ENCODE measurements around the gene TUBGCP3.
"Not testable (repeated sequence)": the region's sequence is repeated elsewhere in the genome, so short reads cannot be mapped to it uniquely, and the experiment has no call there.

The TUBGCP3 gene
- 29.4 to 36.6 (median 29.7) reads per million in 3 donors for total RNA-seq

GRCh38 chr13:112587764-112588489 is at the start of gene TUBGCP3:
Gene TUBGCP3, minus strand, starts transcription at chr13:112588153. Its CDS starts 173 bp downstream, at chr13:112587980.
- Histone ChIP-seq H3K9me3 (ENCODE audit: control insufficient read depth, low read length) (no peaks in the 10 kb centered on the region), H3K4me3 (ENCODE audit: insufficient read depth, low read depth, low read length, poor library complexity, severe bottlenecking) (peak within 1 kb of the TSS; percentile 97), H3K36me3 (ENCODE audit: control insufficient read depth, insufficient read depth, low read length) (no peaks in the 10 kb centered on the region), H3K4me1 (ENCODE audit: control insufficient read depth, insufficient read depth, low read length, poor library complexity, severe bottlenecking) (peaks cover 7% of the 10 kb centered on the region), H3K27ac (ENCODE audit: insufficient read depth, low read length, poor library complexity, severe bottlenecking) (peak within 1 kb of the TSS; percentile 68), H3K27me3 (replicated peaks; ENCODE audit: control insufficient read depth, insufficient read depth, low read length, poor library complexity, severe bottlenecking) (no peaks in the 10 kb centered on the region)
- peak; percentile 53 to 61 (median 61) for DNase-seq

GRCh38 chr13:112637017-112637801 is 49.3 kb upstream of the TUBGCP3 start:
- Histone ChIP-seq H3K4me3 (ENCODE audit: insufficient read depth, low read depth, low read length, poor library complexity, severe bottlenecking) (no peak overlapping the region), H3K4me1 (ENCODE audit: control insufficient read depth, insufficient read depth, low read length, poor library complexity, severe bottlenecking) (no peaks in the 10 kb centered on the region), H3K9me3 (ENCODE audit: control insufficient read depth, low read length) (no peaks in the 10 kb centered on the region), H3K27me3 (replicated peaks; ENCODE audit: control insufficient read depth, insufficient read depth, low read length, poor library complexity, severe bottlenecking) (no peaks in the 10 kb centered on the region), H3K36me3 (ENCODE audit: control insufficient read depth, insufficient read depth, low read length) (no peaks in the 10 kb centered on the region), H3K27ac (ENCODE audit: insufficient read depth, low read length, poor library complexity, severe bottlenecking) (no peak overlapping the region)
- DNase-seq = no peak

- DNase-seq = no peak
- no peak overlapping the region for H3K4me3 ChIP-seq (ENCODE audit: insufficient read depth, low read depth, low read length, poor library complexity, severe bottlenecking)
- H3K9me3 ChIP-seq (ENCODE audit: control insufficient read depth, low read length) = no peaks in the 10 kb centered on the region
- H3K36me3 ChIP-seq (ENCODE audit: control insufficient read depth, insufficient read depth, low read length) = no peaks in the 10 kb centered on the region
- H3K27me3 ChIP-seq (replicated peaks; ENCODE audit: control insufficient read depth, insufficient read depth, low read length, poor library complexity, severe bottlenecking) = no peaks in the 10 kb centered on the region
- no peaks in the 10 kb centered on the region for H3K4me1 ChIP-seq (ENCODE audit: control insufficient read depth, insufficient read depth, low read length, poor library complexity, severe bottlenecking)
- H3K27ac ChIP-seq (ENCODE audit: insufficient read depth, low read length, poor library complexity, severe bottlenecking) = no peak overlapping the region
Observed at GRCh38 chr13:112636401-112636975, 48.5 kb upstream of the TUBGCP3 start.

GRCh38 chr13:112635323-112635722 is 47.4 kb upstream of the TUBGCP3 start:
- no peak for DNase-seq
- H3K9me3 ChIP-seq (ENCODE audit: control insufficient read depth, low read length) = no peaks in the 10 kb centered on the region
- no peaks in the 10 kb centered on the region for H3K27me3 ChIP-seq (replicated peaks; ENCODE audit: control insufficient read depth, insufficient read depth, low read length, poor library complexity, severe bottlenecking)
- H3K36me3 ChIP-seq (ENCODE audit: control insufficient read depth, insufficient read depth, low read length) = no peaks in the 10 kb centered on the region
- no peak overlapping the region for H3K4me3 ChIP-seq (ENCODE audit: insufficient read depth, low read depth, low read length, poor library complexity, severe bottlenecking)
- no peak overlapping the region for H3K27ac ChIP-seq (ENCODE audit: insufficient read depth, low read length, poor library complexity, severe bottlenecking)
- no peaks in the 10 kb centered on the region for H3K4me1 ChIP-seq (ENCODE audit: control insufficient read depth, insufficient read depth, low read length, poor library complexity, severe bottlenecking)

GRCh38 chr13:112634102-112634501 is 46.1 kb upstream of the TUBGCP3 start:
- Histone ChIP-seq H3K36me3 (ENCODE audit: control insufficient read depth, insufficient read depth, low read length) (no peaks in the 10 kb centered on the region), H3K4me3 (ENCODE audit: insufficient read depth, low read depth, low read length, poor library complexity, severe bottlenecking) (no peak overlapping the region), H3K9me3 (ENCODE audit: control insufficient read depth, low read length) (no peaks in the 10 kb centered on the region), H3K27me3 (replicated peaks; ENCODE audit: control insufficient read depth, insufficient read depth, low read length, poor library complexity, severe bottlenecking) (no peaks in the 10 kb centered on the region), H3K27ac (ENCODE audit: insufficient read depth, low read length, poor library complexity, severe bottlenecking) (no peak overlapping the region), H3K4me1 (ENCODE audit: control insufficient read depth, insufficient read depth, low read length, poor library complexity, severe bottlenecking) (no peaks in the 10 kb centered on the region)
- DNase-seq = no peak

- not testable (repeated sequence) for DNase-seq; H3K9me3 ChIP-seq (ENCODE audit: control insufficient read depth, low read length); H3K27me3 ChIP-seq (replicated peaks; ENCODE audit: control insufficient read depth, insufficient read depth, low read length, poor library complexity, severe bottlenecking); H3K4me3 ChIP-seq (ENCODE audit: insufficient read depth, low read depth, low read length, poor library complexity, severe bottlenecking); H3K36me3 ChIP-seq (ENCODE audit: control insufficient read depth, insufficient read depth, low read length); H3K27ac ChIP-seq (ENCODE audit: insufficient read depth, low read length, poor library complexity, severe bottlenecking); H3K4me1 ChIP-seq (ENCODE audit: control insufficient read depth, insufficient read depth, low read length, poor library complexity, severe bottlenecking)
Observed at GRCh38 chr13:112630226-112630625, 42.3 kb upstream of the TUBGCP3 start.

GRCh38 chr13:112629161-112629560 is 41.2 kb upstream of the TUBGCP3 start:
- Histone ChIP-seq H3K27ac (ENCODE audit: insufficient read depth, low read length, poor library complexity, severe bottlenecking) (no peak overlapping the region), H3K4me3 (ENCODE audit: insufficient read depth, low read depth, low read length, poor library complexity, severe bottlenecking) (no peak overlapping the region)

GRCh38 chr13:112627613-112628012 is 39.7 kb upstream of the TUBGCP3 start:
- not testable (repeated sequence) for DNase-seq; H3K36me3 ChIP-seq (ENCODE audit: control insufficient read depth, insufficient read depth, low read length); H3K4me3 ChIP-seq (ENCODE audit: insufficient read depth, low read depth, low read length, poor library complexity, severe bottlenecking); H3K27me3 ChIP-seq (replicated peaks; ENCODE audit: control insufficient read depth, insufficient read depth, low read length, poor library complexity, severe bottlenecking); H3K4me1 ChIP-seq (ENCODE audit: control insufficient read depth, insufficient read depth, low read length, poor library complexity, severe bottlenecking); H3K27ac ChIP-seq (ENCODE audit: insufficient read depth, low read length, poor library complexity, severe bottlenecking); H3K9me3 ChIP-seq (ENCODE audit: control insufficient read depth, low read length)

More at GRCh38 chr13:112629161-112629560, 41.2 kb upstream of the TUBGCP3 start:
- no peaks in the 10 kb centered on the region for H3K36me3 ChIP-seq (ENCODE audit: control insufficient read depth, insufficient read depth, low read length)
- no peak for DNase-seq
- H3K9me3 ChIP-seq (ENCODE audit: control insufficient read depth, low read length) = no peaks in the 10 kb centered on the region
- no peaks in the 10 kb centered on the region for H3K4me1 ChIP-seq (ENCODE audit: control insufficient read depth, insufficient read depth, low read length, poor library complexity, severe bottlenecking)
- H3K27me3 ChIP-seq (replicated peaks; ENCODE audit: control insufficient read depth, insufficient read depth, low read length, poor library complexity, severe bottlenecking) = no peaks in the 10 kb centered on the region

- Histone ChIP-seq H3K27ac (ENCODE audit: insufficient read depth, low read length, poor library complexity, severe bottlenecking) (no peak overlapping the region), H3K9me3 (ENCODE audit: control insufficient read depth, low read length) (no peaks in the 10 kb centered on the region), H3K36me3 (ENCODE audit: control insufficient read depth, insufficient read depth, low read length) (no peaks in the 10 kb centered on the region), H3K4me3 (ENCODE audit: insufficient read depth, low read depth, low read length, poor library complexity, severe bottlenecking) (no peak overlapping the region), H3K27me3 (replicated peaks; ENCODE audit: control insufficient read depth, insufficient read depth, low read length, poor library complexity, severe bottlenecking) (no peaks in the 10 kb centered on the region), H3K4me1 (ENCODE audit: control insufficient read depth, insufficient read depth, low read length, poor library complexity, severe bottlenecking) (no peaks in the 10 kb centered on the region)
- no peak for DNase-seq
Observed at GRCh38 chr13:112627161-112627560, 39.2 kb upstream of the TUBGCP3 start.

- Histone ChIP-seq H3K27me3 (replicated peaks; ENCODE audit: control insufficient read depth, insufficient read depth, low read length, poor library complexity, severe bottlenecking) (no peaks in the 10 kb centered on the region), H3K9me3 (ENCODE audit: control insufficient read depth, low read length) (no peaks in the 10 kb centered on the region), H3K36me3 (ENCODE audit: control insufficient read depth, insufficient read depth, low read length) (no peaks in the 10 kb centered on the region), H3K4me1 (ENCODE audit: control insufficient read depth, insufficient read depth, low read length, poor library complexity, severe bottlenecking) (no peaks in the 10 kb centered on the region), H3K4me3 (ENCODE audit: insufficient read depth, low read depth, low read length, poor library complexity, severe bottlenecking) (no peak overlapping the region), H3K27ac (ENCODE audit: insufficient read depth, low read length, poor library complexity, severe bottlenecking) (no peak overlapping the region)
- DNase-seq = no peak
Observed at GRCh38 chr13:112626761-112627160, 38.8 kb upstream of the TUBGCP3 start.
